HUES6 (cell line): Measurements from ENCODE around the gene PRDM16.

Experiments used
- H3K27ac ChIP-seq: 2 replicates; pipeline ENCODE4 v1.7.0; 2013; ENCODE audit warnings: low read depth, mild to moderate bottlenecking, low read length, inconsistent platforms
- H3K27me3 ChIP-seq: 2 replicates; pipeline ENCODE4 v1.6.1; 2013; ENCODE audit warnings: low read length; ENCODE audit not compliant: control insufficient read depth, insufficient read depth
- H3K36me3 ChIP-seq: 2 replicates; pipeline ENCODE4 v1.6.1; 2013; ENCODE audit warnings: low read length; ENCODE audit not compliant: control insufficient read depth, insufficient read depth
- H3K4me1 ChIP-seq: 2 replicates; pipeline ENCODE4 v1.6.1; 2013; ENCODE audit warnings: low read length; ENCODE audit not compliant: control insufficient read depth, insufficient read depth
- H3K4me3 ChIP-seq: 2 replicates; pipeline ENCODE4 v1.5.1; 2013; ENCODE audit warnings: low read depth, low read length
- H3K9ac ChIP-seq: one replicate; pipeline ENCODE4 v1.6.1; 2013; ENCODE audit warnings: mild to moderate bottlenecking, low read length
- H3K9me3 ChIP-seq: 2 replicates; pipeline ENCODE4 v1.6.1; 2013; ENCODE audit warnings: low read depth, low read length; ENCODE audit not compliant: control insufficient read depth, insufficient read depth

The PRDM16 gene

DNA sequence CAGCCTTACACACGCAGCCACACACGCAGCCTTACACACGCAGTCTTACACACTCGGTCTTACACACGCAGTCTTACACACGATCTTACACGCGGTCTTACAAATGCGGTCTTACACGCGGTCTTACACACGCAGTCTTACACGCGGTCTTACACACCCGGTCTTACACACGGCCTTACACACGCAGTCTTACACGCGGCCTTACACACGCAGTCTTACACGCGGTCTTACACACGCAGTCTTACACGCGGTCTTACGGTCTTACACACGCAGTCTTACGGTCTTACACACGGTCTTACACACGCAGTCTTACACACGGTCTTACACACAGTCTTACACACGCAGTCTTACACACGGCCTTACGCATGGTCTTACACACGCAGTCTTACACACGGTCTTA is 111.9 kb downstream of the PRDM16 start:
- Histone ChIP-seq H3K4me1 (no peaks in the 10 kb centered on the region), H3K36me3 (no peaks in the 10 kb centered on the region), H3K9ac (no peak overlapping the region), H3K4me3 (no peak overlapping the region), H3K27ac (no peak overlapping the region), H3K27me3 (no peaks in the 10 kb centered on the region; the same call in 1 of the 2 replicates), H3K9me3 (peaks cover 9% of the 10 kb centered on the region; the same call in 1 of the 2 replicates)

DNA sequence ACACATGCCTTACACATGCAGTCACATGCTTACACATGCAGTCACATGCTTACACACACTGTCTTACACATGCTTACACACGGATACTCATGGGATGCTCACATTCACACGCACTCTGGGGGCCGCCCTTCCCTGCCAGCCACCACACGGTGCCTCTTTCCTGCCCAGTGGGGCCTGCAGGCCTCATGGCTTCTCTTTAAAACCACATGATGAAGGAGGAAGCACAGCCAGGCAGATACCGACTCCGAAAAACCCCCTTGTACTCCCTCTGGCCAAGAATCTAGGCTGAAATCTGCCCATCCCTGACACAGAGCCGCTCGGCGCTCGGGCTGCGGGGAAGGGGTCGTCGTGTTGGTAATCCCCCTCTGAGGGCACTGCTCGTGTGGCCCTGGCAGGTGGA is 113.0 kb downstream of the PRDM16 start:
- Histone ChIP-seq H3K27ac (no peak overlapping the region), H3K4me3 (no peak overlapping the region), H3K9ac (no peak overlapping the region), H3K27me3 (no peaks in the 10 kb centered on the region), H3K36me3 (no peaks in the 10 kb centered on the region), H3K9me3 (peaks cover 9% of the 10 kb centered on the region; the same call in 1 of the 2 replicates), H3K4me1 (no peaks in the 10 kb centered on the region)

DNA sequence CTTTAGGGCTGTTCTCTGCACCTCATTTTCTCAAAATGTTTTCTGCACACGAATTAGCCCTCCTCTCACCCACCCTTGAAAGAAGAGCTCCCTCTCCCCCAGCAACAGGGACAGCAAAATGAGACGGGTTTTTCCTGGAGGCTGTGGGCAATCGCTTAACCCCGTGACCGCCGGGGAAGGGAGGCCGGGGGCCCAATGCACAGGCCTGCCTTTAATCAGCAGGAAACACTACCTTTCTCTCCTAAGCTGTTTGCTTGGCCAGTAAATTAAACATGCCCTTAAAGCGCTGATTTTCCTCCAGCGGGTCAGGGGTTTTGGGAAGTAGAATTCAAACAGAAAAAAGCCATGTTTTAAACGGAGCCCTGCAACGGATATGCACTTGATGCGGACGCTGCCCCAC is 114.4 kb downstream of the PRDM16 start:
- H3K9me3 ChIP-seq: peaks cover 9% of the 10 kb centered on the region; the same call in 1 of the 2 replicates
- H3K4me1 ChIP-seq: no peaks in the 10 kb centered on the region
- H3K9ac ChIP-seq: no peak overlapping the region
- H3K4me3 ChIP-seq: no peak overlapping the region
- H3K27ac ChIP-seq: no peak overlapping the region
- H3K27me3 ChIP-seq: no peaks in the 10 kb centered on the region
- no peaks in the 10 kb centered on the region for H3K36me3 ChIP-seq

DNA sequence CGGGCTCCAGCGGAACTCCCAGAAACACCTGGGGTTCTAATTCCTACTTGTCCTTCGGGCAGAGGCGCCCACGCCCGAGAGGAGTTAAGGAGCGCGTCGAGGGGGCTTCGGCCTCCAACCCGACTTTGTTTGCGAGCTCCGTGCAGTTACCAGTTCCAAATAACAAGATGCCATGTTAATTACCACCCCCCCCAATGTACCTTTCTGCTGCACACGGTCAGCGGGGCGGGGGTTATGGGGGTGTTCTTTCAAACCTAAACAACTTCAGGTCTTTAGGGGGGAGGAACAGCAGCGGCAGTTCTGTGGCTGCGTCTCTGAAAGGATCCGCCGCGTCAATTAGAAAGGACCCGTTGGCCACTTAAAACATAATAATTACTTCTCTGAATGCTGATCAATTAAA is 114.8 kb downstream of the PRDM16 start:
- no peaks in the 10 kb centered on the region for H3K27me3 ChIP-seq
- H3K4me3 ChIP-seq: no peak overlapping the region
- H3K27ac ChIP-seq: no peak overlapping the region
- H3K4me1 ChIP-seq: no peaks in the 10 kb centered on the region
- no peaks in the 10 kb centered on the region for H3K36me3 ChIP-seq
- H3K9ac ChIP-seq: no peak overlapping the region
- H3K9me3 ChIP-seq: peaks cover 9% of the 10 kb centered on the region; the same call in 1 of the 2 replicates

- H3K4me3 ChIP-seq: no peak overlapping the region
- H3K36me3 ChIP-seq: no peaks in the 10 kb centered on the region
- no peaks in the 10 kb centered on the region for H3K4me1 ChIP-seq
- no peak overlapping the region for H3K9ac ChIP-seq
- no peaks in the 10 kb centered on the region for H3K27me3 ChIP-seq
- H3K27ac ChIP-seq: no peak overlapping the region
- H3K9me3 ChIP-seq: peaks cover 9% of the 10 kb centered on the region; the same call in 1 of the 2 replicates
These were observed 115.7 kb downstream of the PRDM16 start for GRCh38 chr1:3184666-3185065.

DNA sequence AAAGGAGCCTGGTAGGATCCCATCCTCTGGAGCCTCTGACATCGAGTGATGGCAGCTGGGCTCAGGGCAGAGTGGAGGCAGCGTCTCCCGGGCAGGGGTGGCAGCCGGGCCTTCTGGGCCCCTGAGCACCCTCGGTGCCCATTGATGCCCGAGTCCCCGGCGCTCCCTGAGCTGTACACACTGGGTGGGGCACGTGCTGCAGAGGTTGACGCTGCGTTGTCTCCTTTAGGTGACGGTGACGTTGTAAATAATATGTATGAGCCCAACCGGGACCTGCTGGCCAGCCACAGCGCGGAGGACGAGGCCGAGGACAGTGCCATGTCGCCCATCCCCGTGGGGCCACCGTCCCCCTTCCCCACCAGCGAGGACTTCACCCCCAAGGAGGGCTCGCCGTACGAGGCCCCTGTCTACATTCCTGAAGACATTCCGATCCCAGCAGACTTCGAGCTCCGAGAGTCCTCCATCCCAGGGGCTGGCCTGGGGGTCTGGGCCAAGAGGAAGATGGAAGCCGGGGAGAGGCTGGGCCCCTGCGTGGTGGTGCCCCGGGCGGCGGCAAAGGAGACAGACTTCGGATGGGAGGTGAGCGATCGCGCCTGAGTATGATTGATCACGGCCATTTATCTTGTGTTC is 117.0 kb downstream of the PRDM16 start:
- no peak overlapping the region for H3K9ac ChIP-seq
- H3K36me3 ChIP-seq: no peaks in the 10 kb centered on the region
- no peak overlapping the region for H3K27ac ChIP-seq
- no peak overlapping the region for H3K4me3 ChIP-seq
- no peaks in the 10 kb centered on the region for H3K27me3 ChIP-seq
- peaks cover 8% of the 10 kb centered on the region; the same call in 1 of the 2 replicates for H3K9me3 ChIP-seq
- peaks cover 10% of the 10 kb centered on the region for H3K4me1 ChIP-seq

GRCh38 chr1:3186526-3186921 is 117.5 kb downstream of the PRDM16 start:
- H3K4me3 ChIP-seq: no peak overlapping the region
- peaks cover 3% of the 10 kb centered on the region; the same call in 1 of the 2 replicates for H3K9me3 ChIP-seq
- H3K27ac ChIP-seq: no peak overlapping the region
- no peaks in the 10 kb centered on the region for H3K36me3 ChIP-seq
- no peaks in the 10 kb centered on the region for H3K27me3 ChIP-seq
- H3K4me1 ChIP-seq: peaks cover 10% of the 10 kb centered on the region
- no peak overlapping the region for H3K9ac ChIP-seq

GRCh38 chr1:3187415-3188149 is 118.6 kb downstream of the PRDM16 start:
- H3K9me3 ChIP-seq: no peaks in the 10 kb centered on the region; the same call in 1 of the 2 replicates
- H3K27me3 ChIP-seq: no peaks in the 10 kb centered on the region
- H3K27ac ChIP-seq: no peak overlapping the region
- H3K9ac ChIP-seq: no peak overlapping the region
- peaks cover 10% of the 10 kb centered on the region for H3K4me1 ChIP-seq
- no peaks in the 10 kb centered on the region for H3K36me3 ChIP-seq
- H3K4me3 ChIP-seq: no peak overlapping the region

- peaks cover 10% of the 10 kb centered on the region for H3K4me1 ChIP-seq
- no peak overlapping the region for H3K4me3 ChIP-seq
- no peaks in the 10 kb centered on the region for H3K27me3 ChIP-seq
- H3K9ac ChIP-seq: no peak overlapping the region
- no peaks in the 10 kb centered on the region; the same call in 1 of the 2 replicates for H3K9me3 ChIP-seq
- no peak overlapping the region for H3K27ac ChIP-seq
- H3K36me3 ChIP-seq: no peaks in the 10 kb centered on the region
These were observed 119.4 kb downstream of the PRDM16 start for GRCh38 chr1:3188150-3188971.

GRCh38 chr1:3190256-3191041 is 121.4 kb downstream of the PRDM16 start:
- Histone ChIP-seq H3K27ac (no peak overlapping the region), H3K36me3 (no peaks in the 10 kb centered on the region), H3K9me3 (no peaks in the 10 kb centered on the region; the same call in 1 of the 2 replicates), H3K4me3 (no peak overlapping the region), H3K27me3 (no peaks in the 10 kb centered on the region; the same call in 1 of the 2 replicates), H3K9ac (no peak overlapping the region), H3K4me1 (peaks cover 10% of the 10 kb centered on the region)
